NCI-H1436 treated with DMSO at 0.1 percent for 48 hours (cell line): ENCODE measurements around the gene YWHAE.
"Not testable (repeated sequence)": the region's sequence is repeated elsewhere in the genome, so short reads cannot be mapped to it uniquely, and the experiment has no call there.

Experiments
- DNase-seq: peaks from one replicate; lab custom pipeline; 2025; lab: John Stamatoyannopoulos, UW

YWHAE gene

DNA sequence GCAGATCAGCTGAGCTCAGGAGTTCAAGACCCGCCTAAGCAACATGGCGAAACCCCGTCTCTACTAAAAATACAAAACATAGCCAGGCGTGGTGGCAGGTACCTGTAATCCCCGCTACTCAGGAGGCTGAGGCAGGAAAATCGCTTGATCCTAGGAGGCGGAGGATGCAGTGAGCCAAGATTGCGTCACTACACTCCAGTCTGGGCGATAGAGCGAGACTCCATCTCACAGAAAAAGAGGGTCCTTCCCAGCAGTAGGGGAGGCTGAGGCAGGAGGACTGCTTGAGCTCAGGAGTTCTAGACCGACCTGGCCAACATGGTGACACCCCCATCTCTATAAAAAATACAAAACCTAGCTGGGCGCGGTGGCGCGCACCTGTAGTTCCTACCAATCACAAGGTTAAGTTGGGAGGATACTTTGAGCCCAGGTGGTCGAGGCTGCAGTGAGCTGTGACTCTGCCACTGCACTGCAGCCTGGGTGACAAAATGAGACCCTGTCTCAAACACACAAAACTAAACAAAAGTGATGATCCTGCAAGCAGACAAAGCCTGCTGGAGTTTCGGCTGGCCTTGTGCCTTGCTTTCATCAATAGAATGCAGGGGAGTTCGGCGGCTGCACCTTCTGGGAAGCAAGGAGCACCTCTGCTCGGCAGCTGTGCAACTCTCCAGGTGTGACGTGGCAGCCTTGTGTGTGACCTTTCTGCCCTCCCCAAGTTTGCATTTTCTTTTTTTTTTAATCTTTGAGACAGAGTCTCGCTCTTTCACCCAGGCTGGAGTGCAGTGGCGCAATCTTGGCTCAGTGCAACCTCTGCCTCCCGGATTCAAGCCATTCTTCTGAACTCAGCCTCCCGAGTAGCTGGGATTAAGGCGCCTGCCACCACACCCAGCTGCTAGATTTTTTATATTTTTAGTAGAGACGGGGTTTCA, 12.4 kb upstream of the YWHAE start:
- no peak for DNase-seq

DNA sequence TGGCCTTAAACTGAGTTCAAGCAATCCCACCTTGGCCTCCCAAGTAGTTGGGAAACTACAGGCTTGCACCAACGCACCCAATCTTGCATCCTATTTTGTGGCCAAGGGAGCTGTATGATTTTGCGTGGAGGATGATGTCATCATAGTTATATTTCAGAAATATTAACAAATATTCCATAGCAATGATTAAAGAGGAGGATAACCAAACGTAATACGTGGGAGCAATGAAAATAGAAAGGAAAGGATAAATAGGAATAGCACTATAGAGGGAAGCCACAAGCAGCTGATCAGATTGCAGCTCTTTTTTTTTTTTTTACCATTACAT, 2.2 kb upstream of the YWHAE start:
- no peak for DNase-seq

DNA sequence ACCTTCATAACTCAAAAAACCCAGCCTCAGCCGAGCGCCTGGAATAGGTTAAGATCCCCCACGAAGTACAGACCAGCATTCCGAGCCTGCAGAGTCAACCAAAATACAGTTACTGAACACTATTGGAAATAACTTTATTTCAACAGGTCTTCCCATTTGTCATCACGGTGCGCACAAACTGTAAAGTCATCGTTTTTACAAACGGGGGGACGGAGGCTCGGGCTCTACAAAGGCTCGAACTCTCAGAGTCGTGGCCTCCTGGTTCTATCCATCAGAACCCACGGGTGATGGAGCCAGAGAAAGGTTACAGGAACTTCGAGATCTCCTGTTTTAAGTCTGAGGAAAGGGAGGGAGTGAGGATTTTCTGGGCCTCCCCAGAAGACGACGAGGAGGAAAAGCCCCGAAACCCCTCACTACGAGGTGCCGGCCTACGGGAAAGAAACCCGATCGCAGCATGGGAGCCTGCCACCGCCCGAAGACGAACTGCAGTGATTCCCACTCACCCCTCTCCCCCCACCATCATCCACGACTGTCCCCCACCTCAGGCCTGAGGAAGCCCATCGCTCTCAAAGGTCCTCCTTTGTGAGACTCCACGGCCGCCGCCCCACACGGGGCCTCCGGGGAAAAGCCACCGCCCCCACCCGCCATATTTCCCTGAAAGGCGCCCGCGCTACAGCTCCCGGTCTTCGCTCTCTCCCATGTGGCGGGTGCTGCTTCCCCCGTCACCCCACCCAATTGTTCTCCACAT, 917 bp downstream of the YWHAE start:
- DNase-seq, result no peak

DNA sequence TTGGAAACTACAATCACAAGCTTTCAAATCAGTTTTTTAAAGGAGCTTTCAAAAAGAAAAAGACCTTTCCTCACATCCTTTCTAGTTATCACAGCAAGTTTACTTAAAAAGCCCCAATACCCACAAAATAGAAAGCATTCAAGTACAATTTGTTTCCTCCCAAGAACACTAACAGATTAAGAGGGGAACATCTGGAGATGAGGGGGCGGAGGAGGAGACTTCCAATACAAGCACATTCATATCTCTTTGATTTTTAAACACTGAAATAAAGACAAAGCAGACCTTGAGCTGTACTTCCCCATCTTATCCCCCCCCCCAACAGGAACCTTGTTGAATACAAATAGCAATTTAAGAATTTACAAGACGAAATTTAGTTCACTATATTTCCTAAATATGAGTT, 2.0 kb downstream of the YWHAE start:
- no peak for DNase-seq

DNA sequence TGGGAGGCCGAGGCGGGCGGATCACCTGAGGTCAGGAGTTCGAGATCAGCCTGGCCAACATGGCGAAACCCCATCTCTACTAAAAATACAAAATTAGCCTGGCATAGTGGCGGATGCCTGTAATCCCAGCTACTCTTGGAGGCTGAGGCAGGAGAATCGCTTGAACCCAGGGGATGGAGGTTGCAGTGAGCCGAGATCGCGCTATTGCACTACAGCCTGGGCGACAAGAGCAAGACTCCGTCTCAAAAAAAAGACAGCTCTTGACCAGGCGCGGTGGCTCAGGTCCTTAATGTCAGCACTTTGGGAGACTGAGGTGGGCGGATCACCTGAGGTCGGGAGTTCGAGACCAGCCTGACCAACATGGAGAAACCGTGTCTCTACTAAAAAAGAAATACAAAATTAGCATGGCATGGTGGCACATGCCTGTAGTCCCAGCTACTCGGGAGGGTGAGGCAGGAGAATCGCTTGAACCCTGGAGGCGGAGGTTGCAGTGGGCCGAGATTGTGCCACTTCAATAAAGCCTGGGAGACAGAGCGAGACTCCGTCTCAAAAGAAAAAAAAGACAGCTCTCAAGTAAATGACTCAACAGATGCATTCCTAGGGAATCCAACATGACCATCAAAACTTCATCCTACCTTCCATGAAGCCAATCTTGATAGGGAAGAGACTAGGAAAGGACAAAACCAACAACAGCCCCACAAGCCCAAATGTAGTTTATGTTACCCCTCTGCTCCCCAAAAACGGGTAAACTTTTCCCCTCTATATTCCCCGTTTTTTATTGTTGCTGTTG, 4.0 kb downstream of the YWHAE start:
- DNase-seq, result not testable (repeated sequence)

DNA sequence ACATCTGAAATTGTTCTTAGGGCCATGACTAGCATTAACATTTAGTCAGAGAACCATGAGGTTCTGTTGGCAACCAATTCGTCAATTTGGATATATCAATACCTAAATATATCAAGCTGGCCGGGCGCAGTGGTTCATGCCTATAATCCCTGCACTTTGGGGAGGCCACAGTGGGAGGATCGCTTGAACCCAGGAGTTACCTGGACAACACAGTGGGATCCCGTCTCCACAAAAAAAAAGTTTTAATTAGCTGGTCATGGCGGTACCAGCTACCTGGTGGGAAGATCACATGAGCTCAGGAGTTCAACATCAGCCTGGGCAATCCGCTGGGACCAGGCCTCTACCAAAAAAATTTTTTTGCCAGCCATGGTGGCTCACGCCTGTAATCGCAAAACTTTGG, 8.4 kb downstream of the YWHAE start:
- DNase-seq, result no peak

DNA sequence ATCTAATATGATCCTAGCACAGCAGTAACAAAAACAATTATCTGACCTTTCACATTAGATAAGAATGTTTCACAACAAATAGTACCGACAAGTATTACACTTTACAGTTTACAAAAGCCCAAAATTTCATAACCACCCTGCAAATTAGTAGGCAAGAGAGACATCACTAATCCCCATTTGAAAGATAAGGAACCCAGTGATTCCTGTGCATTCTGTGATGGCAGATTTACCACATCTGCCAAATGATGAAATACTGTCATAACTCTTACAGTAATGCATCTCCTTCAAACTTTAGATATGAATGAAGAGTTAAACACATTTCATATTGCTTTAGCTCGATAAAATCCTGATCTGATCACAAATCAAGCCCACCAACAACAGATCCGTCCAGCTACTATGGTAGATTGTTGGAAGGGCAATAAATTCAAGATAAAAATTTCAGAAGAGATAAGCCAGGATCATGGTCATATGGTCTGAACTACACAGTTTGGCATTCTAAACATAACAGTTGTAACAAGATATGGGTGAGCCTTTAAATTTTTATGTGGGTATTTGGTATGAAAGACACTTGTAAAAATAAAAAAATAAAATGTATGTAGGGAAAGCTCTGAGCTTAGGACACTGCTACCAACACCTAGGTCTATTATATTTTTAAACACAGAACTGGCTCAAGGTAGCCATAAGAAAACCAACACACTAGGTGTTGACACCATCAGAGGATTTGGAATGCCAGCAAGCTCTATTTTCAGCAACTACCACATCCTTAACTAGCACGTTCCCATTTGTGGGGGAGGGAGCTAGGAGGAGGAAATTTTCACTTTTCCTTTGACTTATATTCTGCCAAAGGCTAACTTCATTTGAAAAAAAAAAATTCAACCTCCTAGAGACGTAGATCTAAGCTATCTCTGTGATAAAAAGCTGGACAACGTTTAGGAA, 9.3 kb downstream of the YWHAE start:
- no peak for DNase-seq

DNA sequence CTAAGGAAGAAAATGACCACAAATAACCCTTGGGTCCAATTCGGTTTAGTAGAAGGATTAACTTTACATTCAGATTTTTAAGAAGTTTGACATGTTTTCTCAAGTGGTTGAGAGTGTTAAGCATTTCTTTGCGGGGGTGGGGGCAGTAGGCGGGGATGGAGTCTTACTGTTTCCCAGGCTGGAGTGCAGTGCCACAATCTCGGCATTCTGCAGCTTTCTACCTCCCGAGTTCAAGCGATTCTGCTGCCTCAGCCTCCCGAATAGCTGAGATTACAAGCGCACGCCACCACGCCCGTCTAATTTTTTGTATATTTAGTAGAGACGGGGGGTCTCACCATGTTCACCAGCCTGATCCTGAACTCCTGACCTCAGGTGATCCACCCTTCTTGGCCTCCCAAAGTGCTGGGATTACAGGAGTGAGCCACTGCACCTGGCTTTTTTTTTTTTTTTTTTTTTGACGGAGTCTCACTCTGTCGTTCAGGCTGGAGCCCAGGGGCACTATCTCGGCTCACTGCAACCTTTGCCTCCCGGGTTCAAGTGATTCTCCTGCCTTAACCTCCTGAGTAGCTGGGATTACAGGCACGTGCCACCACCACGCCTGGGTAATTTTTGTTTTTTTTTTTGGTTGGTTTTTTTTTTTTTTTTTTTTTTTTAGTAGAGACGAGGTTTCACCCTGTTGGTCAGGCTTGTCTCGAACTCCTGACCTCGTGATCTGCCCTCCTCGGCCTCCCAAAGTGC, 12.4 kb downstream of the YWHAE start:
- DNase-seq, result not testable (repeated sequence)

DNA sequence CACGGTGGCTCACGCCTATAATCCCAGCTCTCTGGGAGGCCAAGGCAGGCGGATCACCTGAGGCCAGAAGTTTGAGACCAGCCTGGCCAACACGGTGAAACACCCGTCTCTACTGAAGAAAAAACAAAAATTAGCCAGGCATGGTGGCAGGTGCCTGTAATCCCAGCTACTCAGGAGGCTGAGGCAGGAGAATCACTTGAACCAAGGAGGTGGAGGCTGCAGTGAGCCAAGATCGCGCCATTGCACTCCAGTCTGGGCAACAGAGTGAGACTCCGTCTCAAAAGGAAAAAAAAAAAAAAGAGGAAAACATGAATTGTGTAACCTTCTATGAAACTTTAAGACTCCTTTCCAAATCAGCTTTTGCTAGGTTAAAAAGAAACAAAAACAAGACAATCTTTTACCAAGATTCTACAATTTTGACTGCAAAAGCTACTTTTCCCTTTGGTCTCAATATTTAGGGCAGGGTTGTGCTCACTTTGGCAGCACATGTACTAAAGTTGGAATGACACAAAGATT, 13.3 kb downstream of the YWHAE start:
- not testable (repeated sequence) for DNase-seq

DNA sequence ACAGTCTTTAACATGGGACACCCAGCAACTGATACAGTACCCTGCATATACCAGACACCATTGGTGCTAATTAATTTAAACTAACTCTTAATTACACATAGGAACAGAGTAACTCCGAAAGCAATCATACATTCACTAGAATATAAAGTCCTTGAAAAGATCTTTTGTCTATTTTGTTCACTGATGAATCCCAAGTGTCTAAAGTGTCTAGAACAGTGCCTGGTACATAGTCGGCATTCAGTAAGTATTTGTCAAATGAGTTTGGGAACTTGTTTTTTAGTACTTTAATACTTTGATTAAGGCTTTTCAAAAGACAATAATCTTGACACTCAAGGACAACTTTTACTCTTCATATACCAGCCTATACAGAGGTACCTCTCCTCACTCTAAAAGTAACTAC, 13.8 kb downstream of the YWHAE start:
- DNase-seq, result no peak

DNA sequence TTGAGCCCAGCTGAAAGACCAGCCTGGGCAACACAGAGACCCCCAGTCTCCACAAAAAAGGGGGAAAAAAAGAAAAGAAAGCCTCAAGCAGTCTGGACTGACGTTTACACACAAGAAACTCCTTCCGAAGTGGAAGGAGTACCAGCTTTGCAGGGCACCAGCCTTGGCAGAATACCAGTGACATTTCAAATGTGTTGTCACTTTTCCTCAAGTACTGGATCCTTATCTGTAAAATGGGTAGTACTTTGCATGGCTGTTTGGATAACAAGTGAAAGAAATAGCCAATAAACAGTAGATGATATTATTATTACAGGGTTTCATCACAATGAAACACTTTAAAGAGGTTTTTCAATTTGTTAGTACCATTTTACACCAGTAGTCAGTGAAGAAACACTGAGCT, 14.2 kb downstream of the YWHAE start:
- DNase-seq, result no peak

DNA sequence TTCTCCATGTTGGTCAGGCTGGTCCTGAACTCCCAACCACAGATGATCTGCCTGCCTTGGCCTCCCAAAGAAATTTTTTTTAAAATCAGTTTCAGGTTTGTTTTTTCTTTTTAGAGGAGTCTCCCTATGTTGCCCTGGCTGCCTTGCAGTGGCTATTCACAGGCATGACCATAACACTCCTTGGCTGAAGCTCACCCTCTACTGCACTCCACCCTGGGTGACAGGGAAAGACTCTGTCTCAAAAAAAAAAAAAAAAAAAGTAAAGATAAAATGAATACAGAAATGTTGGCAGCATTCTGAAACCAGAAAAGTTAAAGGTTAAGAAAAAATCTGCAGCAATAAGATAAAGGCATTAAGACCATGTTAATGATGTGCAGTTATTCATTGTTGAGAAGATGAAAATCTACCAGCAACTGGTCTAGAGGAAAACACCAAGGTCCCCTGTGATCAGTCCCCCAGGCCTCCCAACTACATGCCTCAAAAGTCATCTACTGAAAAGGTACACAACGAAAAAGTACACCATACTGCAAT, 15.1 kb downstream of the YWHAE start:
- DNase-seq, result no peak

DNA sequence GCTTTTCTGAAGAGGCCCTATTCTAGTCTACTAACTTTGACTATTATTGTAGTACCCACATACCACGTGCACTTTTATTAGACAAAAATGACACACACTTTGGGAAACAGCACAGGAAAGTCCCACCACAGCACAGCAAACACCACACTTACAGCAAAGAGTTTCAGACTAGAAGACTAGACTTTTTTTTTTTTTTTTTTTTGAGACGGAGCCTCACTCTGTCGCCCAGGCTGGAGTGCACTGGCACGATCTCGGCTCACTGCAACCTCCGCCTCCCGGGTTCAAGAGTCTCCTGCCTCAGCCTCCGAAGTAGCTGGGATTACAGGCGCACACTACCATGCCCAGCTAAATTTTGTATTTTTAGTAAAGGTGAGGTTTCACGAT, 20.1 kb downstream of the YWHAE start:
- no peak for DNase-seq

DNA sequence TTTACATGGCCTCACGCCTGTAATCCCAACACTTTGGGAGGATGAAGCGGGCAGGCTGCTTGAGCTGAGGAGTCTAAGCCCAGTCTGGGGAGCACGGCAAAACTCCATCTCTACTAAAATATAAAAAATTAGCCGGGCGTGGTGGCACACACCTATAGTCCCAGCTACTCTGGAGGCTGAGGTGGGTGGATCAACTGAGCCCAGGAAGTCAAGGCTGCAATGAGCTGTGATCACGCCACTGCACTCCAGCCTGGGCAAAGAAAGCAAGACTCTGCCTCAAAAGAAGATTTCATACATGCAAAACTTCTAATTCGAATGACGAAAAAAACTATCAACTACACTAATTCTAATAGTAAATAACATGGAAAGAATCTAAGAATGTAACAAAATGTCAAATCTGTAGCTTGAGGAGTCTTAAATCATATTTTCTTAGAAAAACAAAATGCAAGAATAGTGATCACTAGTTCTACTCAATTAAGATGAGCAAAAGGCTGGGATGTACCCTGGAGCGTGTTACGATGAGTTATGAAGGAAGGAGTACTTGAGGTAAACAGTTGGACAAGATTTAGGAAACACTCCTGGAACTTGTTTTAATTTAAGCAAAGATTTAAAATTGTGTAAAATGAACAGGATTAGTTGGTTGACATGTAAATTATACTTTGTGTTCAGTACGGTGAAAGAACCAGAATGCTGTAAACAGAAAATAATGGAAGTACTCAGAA, 20.7 kb downstream of the YWHAE start:
- no peak for DNase-seq

DNA sequence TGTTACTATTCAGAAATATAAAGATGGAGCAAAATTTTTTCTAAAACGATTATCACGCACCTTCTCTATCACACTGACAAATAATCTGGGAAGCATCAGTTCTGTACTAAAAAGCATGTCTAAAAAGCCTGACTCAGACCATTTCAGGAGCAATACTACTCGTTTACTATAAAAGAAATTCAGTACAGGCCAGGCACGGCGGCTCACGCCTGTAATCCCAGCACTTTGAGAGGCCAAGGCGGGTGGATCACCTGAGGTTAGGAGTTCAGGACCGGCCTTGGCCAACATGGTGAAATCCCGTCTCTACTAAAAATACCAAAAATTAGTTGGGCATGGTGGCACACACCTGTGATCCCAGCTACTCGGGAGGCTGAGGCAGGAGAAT, 21.6 kb downstream of the YWHAE start:
- DNase-seq, result not testable (repeated sequence)

DNA sequence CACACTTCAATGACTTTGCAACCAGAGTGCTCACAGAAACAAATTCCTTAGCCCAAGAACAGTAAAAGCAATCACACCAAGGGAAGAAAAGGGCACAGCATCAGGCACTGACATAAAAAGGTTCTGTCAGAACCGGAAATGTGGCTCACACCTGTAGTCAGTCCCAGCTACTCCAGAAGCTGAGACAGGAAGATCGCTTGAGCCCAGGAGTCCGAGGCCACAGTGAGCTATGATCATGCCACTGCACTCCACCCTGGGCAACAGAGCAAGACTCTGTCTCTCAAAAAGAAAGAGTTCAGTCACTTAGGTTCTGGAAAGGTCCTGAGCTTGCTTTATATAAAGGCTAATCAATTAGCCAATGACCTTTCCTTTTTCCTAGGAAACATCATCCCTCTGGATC, 22.7 kb downstream of the YWHAE start:
- no peak for DNase-seq

DNA sequence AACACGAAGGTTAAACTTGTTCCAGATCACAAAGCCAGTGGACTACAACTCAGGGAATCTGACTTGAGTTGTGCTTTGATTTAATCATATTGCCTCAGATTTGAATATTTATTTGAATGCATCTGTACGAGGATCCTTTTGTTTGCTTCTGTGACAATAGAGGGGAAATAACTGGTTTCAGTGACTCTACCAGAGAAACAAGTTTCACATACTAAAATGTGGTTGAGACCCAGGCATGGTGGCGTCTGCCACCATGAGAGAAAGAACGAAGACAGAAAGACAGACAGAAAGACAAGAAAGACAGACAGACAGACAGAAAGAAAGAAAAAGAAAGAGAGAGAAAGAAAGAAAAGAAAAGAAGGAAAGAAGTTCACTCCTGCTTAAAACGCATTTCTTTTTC, 24.0 kb downstream of the YWHAE start:
- no peak for DNase-seq

DNA sequence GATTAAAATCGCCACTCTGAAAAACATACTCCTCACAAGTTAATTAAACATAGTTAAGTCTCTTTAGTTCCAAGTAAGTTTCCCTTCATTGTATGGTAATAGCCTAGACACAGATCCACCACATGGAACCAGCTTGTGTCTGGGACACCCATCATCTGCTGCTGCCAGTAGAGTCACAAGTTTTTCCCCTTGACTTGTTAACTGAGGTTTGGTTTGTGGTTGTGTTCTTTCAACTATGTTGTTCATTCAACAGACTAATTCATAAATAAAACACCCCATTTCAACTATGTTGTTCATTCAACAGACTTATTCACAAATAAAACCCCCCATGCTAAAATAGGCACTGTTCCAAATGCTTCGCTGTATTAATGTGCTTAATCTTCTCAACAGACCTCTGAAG, 24.4 kb downstream of the YWHAE start:
- no peak for DNase-seq

DNA sequence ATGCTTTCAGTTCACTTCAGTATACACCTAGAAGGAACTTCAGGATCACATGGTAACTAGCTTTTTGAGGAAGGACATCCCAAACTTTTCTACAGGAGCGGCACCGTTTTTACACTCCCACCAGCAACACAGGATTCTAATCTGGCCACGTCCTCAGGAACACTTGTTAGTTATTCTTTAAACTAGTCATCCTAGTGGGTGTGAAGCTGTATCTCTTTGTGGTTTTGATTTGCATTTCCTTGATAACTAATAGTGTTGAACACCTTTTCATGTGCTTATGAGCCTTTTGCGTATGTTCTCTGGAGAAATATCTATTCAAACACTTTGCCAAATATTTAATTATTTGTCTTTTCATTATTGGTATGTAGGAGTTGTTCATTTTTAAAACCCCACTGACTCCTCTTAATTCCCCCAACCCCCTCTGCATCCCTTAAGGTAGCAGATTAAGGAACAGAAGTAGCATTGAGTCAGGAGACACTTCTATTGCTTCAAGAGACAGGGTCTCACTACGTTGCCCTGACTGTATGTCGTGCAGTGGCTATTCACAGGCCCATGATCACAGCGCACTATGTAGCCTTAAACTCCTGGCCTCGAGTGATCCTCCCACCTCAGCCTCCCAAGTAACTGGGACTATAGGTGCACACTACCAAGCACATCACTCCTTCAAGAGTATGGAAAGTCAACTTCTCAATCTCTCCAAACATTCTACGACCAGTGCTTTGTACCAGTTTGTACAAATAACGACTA, 25.4 kb downstream of the YWHAE start:
- no peak for DNase-seq
